Measurements from ENCODE around the gene LRP5.

- TF ChIP-seq POLR2A (IDR thresholded peaks at IDR 0.05) = no peak
- TF ChIP-seq, protein P1, sequence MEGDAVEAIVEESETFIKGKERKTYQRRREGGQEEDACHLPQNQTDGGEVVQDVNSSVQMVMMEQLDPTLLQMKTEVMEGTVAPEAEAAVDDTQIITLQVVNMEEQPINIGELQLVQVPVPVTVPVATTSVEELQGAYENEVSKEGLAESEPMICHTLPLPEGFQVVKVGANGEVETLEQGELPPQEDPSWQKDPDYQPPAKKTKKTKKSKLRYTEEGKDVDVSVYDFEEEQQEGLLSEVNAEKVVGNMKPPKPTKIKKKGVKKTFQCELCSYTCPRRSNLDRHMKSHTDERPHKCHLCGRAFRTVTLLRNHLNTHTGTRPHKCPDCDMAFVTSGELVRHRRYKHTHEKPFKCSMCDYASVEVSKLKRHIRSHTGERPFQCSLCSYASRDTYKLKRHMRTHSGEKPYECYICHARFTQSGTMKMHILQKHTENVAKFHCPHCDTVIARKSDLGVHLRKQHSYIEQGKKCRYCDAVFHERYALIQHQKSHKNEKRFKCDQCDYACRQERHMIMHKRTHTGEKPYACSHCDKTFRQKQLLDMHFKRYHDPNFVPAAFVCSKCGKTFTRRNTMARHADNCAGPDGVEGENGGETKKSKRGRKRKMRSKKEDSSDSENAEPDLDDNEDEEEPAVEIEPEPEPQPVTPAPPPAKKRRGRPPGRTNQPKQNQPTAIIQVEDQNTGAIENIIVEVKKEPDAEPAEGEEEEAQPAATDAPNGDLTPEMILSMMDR (IDR thresholded peaks at IDR 0.05) = no peak
Measured at GRCh38 chr11:68377389-68377795, 65.0 kb downstream of the LRP5 start.

Measured in adrenal gland (tissue), 5 donors.